MV-4-11 (cell line): Measurements from ENCODE around the gene ABCA12.

ENCODE experiments used
- DNase-seq: peaks from one replicate; lab custom pipeline; 2025; lab: John Stamatoyannopoulos, UW

The ABCA12 gene

GRCh38 chr2:215038421-215038820 is 100.0 kb downstream of the ABCA12 start:
- DNase-seq: no peak

GRCh38 chr2:215036314-215036713 is 102.1 kb downstream of the ABCA12 start:
- no peak for DNase-seq

- DNase-seq: no peak
These were observed 104.3 kb downstream of the ABCA12 start for GRCh38 chr2:215034154-215034553.

- no peak for DNase-seq
These were observed 106.3 kb downstream of the ABCA12 start for GRCh38 chr2:215032153-215032552.

- DNase-seq: no peak
These were observed 107.1 kb downstream of the ABCA12 start for GRCh38 chr2:215031321-215031720.

- DNase-seq: no peak
These were observed 108.5 kb downstream of the ABCA12 start for GRCh38 chr2:215029936-215030335.

- no peak for DNase-seq
These were observed 110.2 kb downstream of the ABCA12 start for GRCh38 chr2:215028231-215028630.

GRCh38 chr2:215027779-215028178 is 110.6 kb downstream of the ABCA12 start:
- no peak for DNase-seq

GRCh38 chr2:215022910-215023309 is 115.5 kb downstream of the ABCA12 start:
- no peak for DNase-seq

- no peak for DNase-seq
These were observed 116.0 kb downstream of the ABCA12 start for GRCh38 chr2:215022418-215022817.

GRCh38 chr2:215020283-215020682 is 118.1 kb downstream of the ABCA12 start:
- no peak for DNase-seq

GRCh38 chr2:215019521-215020145 is 118.8 kb downstream of the ABCA12 start:
- DNase-seq: no peak

- no peak for DNase-seq
These were observed 119.3 kb downstream of the ABCA12 start for GRCh38 chr2:215019085-215019484.

- no peak for DNase-seq
These were observed 123.0 kb downstream of the ABCA12 start for GRCh38 chr2:215015421-215015820.

GRCh38 chr2:215010390-215010789 is 128.0 kb downstream of the ABCA12 start:
- no peak for DNase-seq

- no peak for DNase-seq
These were observed 135.4 kb downstream of the ABCA12 start for GRCh38 chr2:215003001-215003400.

GRCh38 chr2:215002500-215002899 is 135.9 kb downstream of the ABCA12 start:
- peak; percentile 35 for DNase-seq

GRCh38 chr2:215000721-215001120 is 137.7 kb downstream of the ABCA12 start:
- DNase-seq: peak; percentile 51

GRCh38 chr2:214995926-214996670 is 142.3 kb downstream of the ABCA12 start:
- no peak for DNase-seq

- no peak for DNase-seq
These were observed 143.0 kb downstream of the ABCA12 start for GRCh38 chr2:214995409-214995808.

- no peak for DNase-seq
These were observed 145.5 kb downstream of the ABCA12 start for GRCh38 chr2:214992911-214993310.

- no peak for DNase-seq
These were observed 149.2 kb downstream of the ABCA12 start for GRCh38 chr2:214989187-214989586.

GRCh38 chr2:214987261-214987660 is 151.2 kb downstream of the ABCA12 start:
- no peak for DNase-seq

- DNase-seq: no peak
These were observed 152.8 kb downstream of the ABCA12 start for GRCh38 chr2:214985619-214986018.
